Endodermal cell (in vitro differentiated cells): ENCODE data around the gene MBTPS1. TPM values are rescaled to one million over a fixed set of nuclear protein-coding genes. Genes with fewer than 3 reads are reported as not detected.

ENCODE experiments used
- DNase-seq: peaks from one replicate; pipeline ENCODE4 v3.0.0-alpha.2; 2017
- H3K27ac ChIP-seq: 2 replicates; pipeline ENCODE4 v1.5.1; 2013; ENCODE audit warnings: mild to moderate bottlenecking, low read depth, low read length, moderate library complexity
- H3K27me3 ChIP-seq: 2 replicates; pipeline ENCODE4 v1.6.1; 2013; ENCODE audit warnings: mild to moderate bottlenecking, low read length, moderate library complexity; ENCODE audit not compliant: insufficient read depth, control insufficient read depth, poor library complexity, severe bottlenecking
- H3K36me3 ChIP-seq: 2 replicates; pipeline ENCODE4 v1.7.0; 2013; ENCODE audit warnings: mild to moderate bottlenecking, low read length, moderate library complexity; ENCODE audit not compliant: control insufficient read depth, insufficient read depth
- H3K4me1 ChIP-seq: one replicate; pipeline ENCODE4 v1.7.0; 2013; ENCODE audit warnings: low read length; ENCODE audit not compliant: control insufficient read depth, insufficient read depth
- H3K4me3 ChIP-seq: 2 replicates; pipeline ENCODE4 v1.5.1; 2013; ENCODE audit warnings: mild to moderate bottlenecking, low read length, moderate library complexity
- H3K9ac ChIP-seq: 2 replicates; pipeline ENCODE4 v1.6.1; 2013; ENCODE audit warnings: mild to moderate bottlenecking, low read length, moderate library complexity; ENCODE audit not compliant: poor library complexity, severe bottlenecking; ENCODE audit errors: extremely low read depth
- H3K9me3 ChIP-seq: 2 replicates; pipeline ENCODE4 v1.6.1; 2013; ENCODE audit warnings: mild to moderate bottlenecking, low read length, moderate library complexity; ENCODE audit not compliant: control insufficient read depth
- H3K27ac Mint-ChIP-seq: 2 replicates; pipeline ENCODE4 v1.8.0; 2020; ENCODE audit warnings: mixed read lengths
- H3K27me3 Mint-ChIP-seq: 2 replicates; pipeline ENCODE4 v1.8.0; 2021; ENCODE audit warnings: mild to moderate bottlenecking, mixed read lengths; ENCODE audit not compliant: insufficient read depth
- H3K36me3 Mint-ChIP-seq: 2 replicates; pipeline ENCODE4 v1.8.0; 2020; ENCODE audit warnings: low read depth, mixed read lengths
- H3K4me1 Mint-ChIP-seq: 2 replicates; pipeline ENCODE4 v1.8.0; 2020; ENCODE audit warnings: mixed read lengths
- H3K4me3 Mint-ChIP-seq: 2 replicates; pipeline ENCODE4 v1.8.0; 2020; ENCODE audit warnings: mild to moderate bottlenecking, moderate library complexity, mixed read lengths
- H3K9me3 Mint-ChIP-seq: 2 replicates; pipeline ENCODE4 v1.8.0; 2020; ENCODE audit warnings: mild to moderate bottlenecking, mixed read lengths
- CTCF ChIP-seq: fragments of 200-600 bp; sonication (generic); conservative IDR thresholded peaks from 2 replicates; pipeline ENCODE4 v1.5.0; 2021; ENCODE audit warnings: antibody characterized with exemption, mild to moderate bottlenecking
- WGBS, 2 experiments: methylation state at CpG; one replicate each; pipeline versions ENCODE4 v1.1.5 to v1.1.7; 2013; ENCODE audit warnings: missing lambda C conversion rate in 2 of 2, mixed read lengths in 1 of 2; ENCODE audit not compliant: insufficient coverage in 1 of 2, insufficient read length in 1 of 2; 5-methylcytosine and 5-hydroxymethylcytosine counted together
- total RNA-seq, 2 donors: library from RNA; stranded (reverse); fragmentation: NEBNext Ultra II Directional in 1 of 2; extraction: Animal tissue kit (Norgen Biotek cat#: 25700) in 1 of 2; gene quantifications; 2 replicates in 1 of 2; 3 replicates in 1 of 2; pipeline ENCODE4 v1.2.1, GENCODE V29; 2021

Gene MBTPS1
- total RNA-seq, 2 donors from 2014 or later = 59.7 to 62.9 TPM

- peaks cover 37% of the 10 kb centered on the region for H3K4me1 Mint-ChIP-seq
- H3K4me3 Mint-ChIP-seq = no peak overlapping the region
- H3K4me3 ChIP-seq = no peak overlapping the region
- H3K27me3 Mint-ChIP-seq = peaks cover 19% of the 10 kb centered on the region
- WGBS, 2 experiments = 88% methylated on average over 6 of the region's 6 CpGs; no CpG with 5 or more reads in 1 of the 2 experiments
- no peak overlapping the region for H3K9ac ChIP-seq
- H3K4me1 ChIP-seq = peaks cover 22% of the 10 kb centered on the region
- H3K27me3 ChIP-seq = peaks cover 7% of the 10 kb centered on the region
- no peaks in the 10 kb centered on the region for H3K9me3 Mint-ChIP-seq
- peaks cover 5% of the 10 kb centered on the region for H3K36me3 ChIP-seq
- TF ChIP-seq CTCF = no peak
- no peak overlapping the region for H3K27ac Mint-ChIP-seq
- DNase-seq = no peak
- H3K27ac ChIP-seq = no peak overlapping the region
- H3K9me3 ChIP-seq = no peaks in the 10 kb centered on the region
- H3K36me3 Mint-ChIP-seq = peaks cover 14% of the 10 kb centered on the region
Observed at GRCh38 chr16:84047626-84048025, 69.1 kb downstream of the MBTPS1 start.

GRCh38 chr16:84047206-84047605 is 69.5 kb downstream of the MBTPS1 start:
- Mint-ChIP-seq H3K4me1 (peaks cover 40% of the 10 kb centered on the region), H3K27me3 (peaks cover 24% of the 10 kb centered on the region), H3K27ac (no peak overlapping the region), H3K36me3 (peaks cover 10% of the 10 kb centered on the region), H3K4me3 (no peak overlapping the region), H3K9me3 (no peaks in the 10 kb centered on the region)
- H3K27ac ChIP-seq = no peak overlapping the region
- H3K4me3 ChIP-seq = no peak overlapping the region
- H3K4me1 ChIP-seq = peaks cover 23% of the 10 kb centered on the region
- H3K9me3 ChIP-seq = no peaks in the 10 kb centered on the region
- 93 to 100% methylated on average over 6 of the region's 6 CpGs for WGBS, 2 experiments
- H3K9ac ChIP-seq = no peak overlapping the region
- TF ChIP-seq CTCF = no peak
- no peak for DNase-seq
- H3K27me3 ChIP-seq = peaks cover 11% of the 10 kb centered on the region
- H3K36me3 ChIP-seq = peaks cover under 1% of the 10 kb centered on the region

- Mint-ChIP-seq H3K9me3 (no peaks in the 10 kb centered on the region), H3K27ac (no peak overlapping the region), H3K36me3 (peaks cover 8% of the 10 kb centered on the region), H3K4me1 (peaks cover 41% of the 10 kb centered on the region), H3K27me3 (peaks cover 36% of the 10 kb centered on the region), H3K4me3 (no peak overlapping the region)
- Histone ChIP-seq H3K9me3 (no peaks in the 10 kb centered on the region), H3K9ac (no peak overlapping the region), H3K4me1 (peaks cover 23% of the 10 kb centered on the region), H3K27ac (no peak overlapping the region), H3K4me3 (no peak overlapping the region), H3K36me3 (no peaks in the 10 kb centered on the region), H3K27me3 (peaks cover 22% of the 10 kb centered on the region)
- no peak for DNase-seq
- TF ChIP-seq CTCF = no peak
- WGBS, 2 experiments = 93 to 96% methylated on average over 12 to 19 of the region's 19 CpGs
Observed at GRCh38 chr16:84045818-84046470, 70.8 kb downstream of the MBTPS1 start.
